ENCODE measurements around the gene SLC51B. TPM values are rescaled to one million over a fixed set of nuclear protein-coding genes. Genes with fewer than 3 reads are reported as not detected.
"Not testable (repeated sequence)": the region's sequence is repeated elsewhere in the genome, so short reads cannot be mapped to it uniquely, and the experiment has no call there.

The SLC51B gene
- total RNA-seq, 1 experiment from 2014 or later, result not detected

GRCh38 chr15:65099336-65099735, 54.1 kb downstream of the SLC51B start:
- no peaks in the 10 kb centered on the region for H3K27me3 ChIP-seq (ENCODE audit: insufficient read depth, low read length)
- CTCF ChIA-PET, result no interaction called here

GRCh38 chr15:65099801-65100200, 54.6 kb downstream of the SLC51B start:
- intact Hi-C loops (cut with micrococcal nuclease); RAD21 ChIA-PET (ENCODE audit: low non-redundant PET in 1 of 2, low total read pairs in 2 of 2, uncharacterized antibody in 2 of 2, unreplicated experiment in 2 of 2); H3K36me3 ChIP-seq (ENCODE audit: control insufficient read depth in 1 of 2, insufficient read depth in 2 of 2, low read length in 2 of 2); H3K9ac ChIP-seq (ENCODE audit: low read length); H3K4me1 ChIP-seq (ENCODE audit: control insufficient read depth in 1 of 2, insufficient read depth in 2 of 2, low read length in 2 of 2); H2AFZ ChIP-seq (ENCODE audit: low read depth, low read length, poor library complexity, severe bottlenecking); H3K9me3 ChIP-seq (ENCODE audit: control insufficient read depth in 1 of 2, insufficient read depth in 1 of 2, low read depth in 1 of 2, low read length in 2 of 2); ATAC-seq; POLR2A ChIA-PET; H3K79me2 ChIP-seq (ENCODE audit: insufficient read depth, low read length); H3K4me2 ChIP-seq (ENCODE audit: low read length); H3K27ac ChIP-seq (ENCODE audit: low read depth, low read length); H3K4me3 ChIP-seq (replicated peaks in 1 of 2; ENCODE audit: low read depth in 1 of 2, low read length in 2 of 2); DNase-seq (ENCODE audit: low read depth, low spot score); H3K9me2 ChIP-seq (ENCODE audit: insufficient read depth); H3K27me3 ChIP-seq (ENCODE audit: insufficient read depth, low read length); BruUV-seq (replicated peaks); H4K20me1 ChIP-seq (ENCODE audit: insufficient read depth); CTCF ChIA-PET: not testable (repeated sequence)

More at GRCh38 chr15:65099336-65099735, 54.1 kb downstream of the SLC51B start:
- intact Hi-C loops (cut with micrococcal nuclease), result no loop called here
- no peaks in the 10 kb centered on the region for H4K20me1 ChIP-seq (ENCODE audit: insufficient read depth)
- peaks cover 6% of the 10 kb centered on the region in 2 experiments for H3K36me3 ChIP-seq (ENCODE audit: control insufficient read depth in 1 of 2, insufficient read depth in 2 of 2, low read length in 2 of 2)
- no peak overlapping the region for H3K4me2 ChIP-seq (ENCODE audit: low read length)
- TF ChIP-seq YY1 (IDR thresholded peaks at IDR 0.05; ENCODE audit: extremely low read depth, insufficient replicate concordance, low read depth, low read length) (no peak), ELF1 (IDR thresholded peaks at IDR 0.05; ENCODE audit: borderline replicate concordance, low read depth) (no peak), REST (IDR thresholded peaks at IDR 0.05; ENCODE audit: low read depth) (no peak), SRF (IDR thresholded peaks at IDR 0.05; ENCODE audit: low read depth) (no peak), POLR2AphosphoS5 (IDR thresholded peaks at IDR 0.05; ENCODE audit: low read depth, low read length) (no peak)
- no peaks in the 10 kb centered on the region for H3K9me2 ChIP-seq (ENCODE audit: insufficient read depth)
- no peaks in the 10 kb centered on the region for H3K9me3 ChIP-seq (ENCODE audit: control insufficient read depth in 1 of 2, insufficient read depth in 1 of 2, low read depth in 1 of 2, low read length in 2 of 2)
- RAD21 ChIA-PET (ENCODE audit: low non-redundant PET in 1 of 2, low total read pairs in 2 of 2, uncharacterized antibody in 2 of 2, unreplicated experiment in 2 of 2), result no interaction called here
- POLR2A ChIA-PET, result no interaction called here
- no peaks in the 10 kb centered on the region for H3K4me1 ChIP-seq (ENCODE audit: control insufficient read depth in 1 of 2, insufficient read depth in 2 of 2, low read length in 2 of 2)
- DNase-seq (ENCODE audit: low read depth, low spot score) (no peak), ATAC-seq (no peak)
- no TSS peak for BruUV-seq (replicated peaks)
- no peak overlapping the region for H3K9ac ChIP-seq (ENCODE audit: low read length)
- no peak overlapping the region for H3K4me3 ChIP-seq (replicated peaks in 1 of 2; ENCODE audit: low read depth in 1 of 2, low read length in 2 of 2)
- H3K27ac ChIP-seq (ENCODE audit: low read depth, low read length), result no peak overlapping the region
- H3K79me2 ChIP-seq (ENCODE audit: insufficient read depth, low read length), result no peaks in the 10 kb centered on the region
- H2AFZ ChIP-seq (ENCODE audit: low read depth, low read length, poor library complexity, severe bottlenecking), result no peak overlapping the region

Data from HCT116 (cell line).